A673 (cell line): ENCODE results near the gene STARD13. TPM values are rescaled to one million over a fixed set of nuclear protein-coding genes. Genes with fewer than 3 reads are reported as not detected.

Source experiments
- BruUV-seq: library from RNA; stranded (reverse); fragments of 400-500 nt; replicated peaks from 2 replicates; lab custom pipeline; 2021; lab: Mats Ljungman, UMichigan
- CTCF ChIA-PET: fragments of 300-600 bp; sonication (Branson Sonifier 250); formaldehyde crosslinking; loops from one replicate; lab custom pipeline; 2022; ENCODE audit warnings: antibody characterized with exemption; lab: Charles Lee
- POLR2A ChIA-PET: fragments of 300-600 bp; sonication (Branson Sonifier 250); formaldehyde crosslinking; loops from one replicate; lab custom pipeline; 2022; ENCODE audit warnings: antibody characterized with exemption; ENCODE audit not compliant: low non-redundant PET; lab: Charles Lee
- DNase-seq: peaks from one replicate; pipeline ENCODE4 v3.0.0-alpha.2; 2015; ENCODE audit warnings: low spot score
- H3K27ac ChIP-seq: fragments of 200-600 bp; sonication (generic); 2 replicates; pipeline ENCODE4 v1.5.1; 2016; ENCODE audit warnings: mixed run types, low read depth, mild to moderate bottlenecking, mixed read lengths, antibody characterized with exemption, low read length; ENCODE audit not compliant: poor library complexity, severe bottlenecking
- H3K27me3 ChIP-seq: fragments of 200-600 bp; sonication (generic); replicated peaks from 2 replicates; pipeline ENCODE4 v1.6.1; 2017; ENCODE audit warnings: mixed run types, low read depth, mild to moderate bottlenecking, mixed read lengths, antibody characterized with exemption, low read length; ENCODE audit not compliant: insufficient read depth, poor library complexity
- H3K36me3 ChIP-seq: fragments of 200-600 bp; sonication (generic); 2 replicates; pipeline ENCODE4 v1.6.1; 2016; ENCODE audit warnings: mixed run types, mild to moderate bottlenecking, mixed read lengths, antibody characterized with exemption, low read length; ENCODE audit not compliant: insufficient read depth, poor library complexity, severe bottlenecking
- H3K4me1 ChIP-seq: fragments of 200-600 bp; sonication (generic); 2 replicates; pipeline ENCODE4 v1.6.1; 2017; ENCODE audit warnings: mixed run types, mild to moderate bottlenecking, mixed read lengths, antibody characterized with exemption, low read length; ENCODE audit not compliant: insufficient read depth, poor library complexity, severe bottlenecking
- H3K4me3 ChIP-seq: fragments of 200-600 bp; sonication (generic); 2 replicates; pipeline ENCODE4 v1.5.1; 2016; ENCODE audit warnings: low read depth, mixed run types, mild to moderate bottlenecking, mixed read lengths, low read length; ENCODE audit not compliant: poor library complexity, severe bottlenecking
- H3K9me3 ChIP-seq: fragments of 200-600 bp; sonication (generic); 2 replicates; pipeline ENCODE4 v1.6.1; 2016; ENCODE audit warnings: mixed run types, low read depth, mild to moderate bottlenecking, mixed read lengths, antibody characterized with exemption, low read length; ENCODE audit not compliant: poor library complexity, severe bottlenecking
- EZH2 ChIP-seq: fragments of 200-600 bp; sonication (generic); IDR thresholded peaks from 2 replicates; pipeline ENCODE4 v1.6.1; 2017; ENCODE audit warnings: borderline replicate concordance, low read depth, mild to moderate bottlenecking, mixed read lengths, antibody characterized with exemption, low read length; ENCODE audit not compliant: poor library complexity, severe bottlenecking
- intact Hi-C: fragments of 100-400 bp; cut with micrococcal nuclease; formaldehyde crosslinking; loops from one replicate; pipeline ENCODE4 v1.10.0; 2022; ENCODE audit not compliant: unreplicated experiment
- total RNA-seq: library from RNA; stranded (reverse); gene quantifications from 2 replicates; pipeline ENCODE4 v1.2.3, GENCODE V29; 2021
- TF ChIP-seq, protein P1 (sequence below): fragments of 300-800, 200-600 bp; sonication (generic); conservative IDR thresholded peaks from 2 replicates; pipeline ENCODE4 v1.5.1; 2017; ENCODE audit warnings: low read depth, mild to moderate bottlenecking, antibody characterized with exemption, low read length, moderate library complexity, mixed read lengths

STARD13 gene
- total RNA-seq, 1 experiment from 2014 or later: 45.7 TPM

DNA sequence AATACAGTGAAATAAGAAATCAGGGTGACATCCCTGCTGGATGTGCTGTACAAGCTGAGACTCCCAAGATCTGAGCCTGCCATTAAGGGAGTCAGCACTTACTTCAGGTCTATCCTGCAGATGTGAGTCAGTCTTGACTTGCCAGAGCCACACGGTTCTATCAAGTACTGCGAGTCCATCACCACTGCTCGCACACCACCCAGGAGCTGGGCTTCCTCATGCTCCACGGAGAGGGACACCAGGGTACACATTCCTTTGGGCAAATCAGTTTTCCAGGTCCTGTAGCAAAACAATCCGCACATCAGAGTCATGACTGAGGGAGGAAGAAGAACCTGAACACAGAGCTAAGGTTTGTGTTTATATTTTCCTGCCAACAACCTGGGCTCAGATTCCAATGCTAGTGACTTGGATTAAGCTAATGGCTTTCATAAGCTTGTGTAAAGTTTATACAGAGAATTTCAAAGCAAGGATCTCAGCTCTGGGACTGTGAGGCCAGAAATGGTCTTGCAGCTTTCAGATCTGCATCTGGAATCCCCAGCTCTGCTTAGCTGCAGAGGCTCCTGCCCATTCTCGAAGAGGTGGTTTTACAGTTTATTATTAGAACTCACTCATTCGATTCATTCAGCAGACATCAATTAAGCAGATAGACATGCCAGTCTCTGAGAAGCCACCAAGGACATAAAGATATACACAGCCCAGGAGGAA is 178.7 kb downstream of the STARD13 start:
- H3K4me1 ChIP-seq: peaks cover 32% of the 10 kb centered on the region
- POLR2A ChIA-PET: no interaction called here
- CTCF ChIA-PET: no interaction called here
- peaks cover 68% of the 10 kb centered on the region for H3K36me3 ChIP-seq
- intact Hi-C loops: no loop called here
- TF ChIP-seq EZH2: no peak
- TF ChIP-seq, protein P1, sequence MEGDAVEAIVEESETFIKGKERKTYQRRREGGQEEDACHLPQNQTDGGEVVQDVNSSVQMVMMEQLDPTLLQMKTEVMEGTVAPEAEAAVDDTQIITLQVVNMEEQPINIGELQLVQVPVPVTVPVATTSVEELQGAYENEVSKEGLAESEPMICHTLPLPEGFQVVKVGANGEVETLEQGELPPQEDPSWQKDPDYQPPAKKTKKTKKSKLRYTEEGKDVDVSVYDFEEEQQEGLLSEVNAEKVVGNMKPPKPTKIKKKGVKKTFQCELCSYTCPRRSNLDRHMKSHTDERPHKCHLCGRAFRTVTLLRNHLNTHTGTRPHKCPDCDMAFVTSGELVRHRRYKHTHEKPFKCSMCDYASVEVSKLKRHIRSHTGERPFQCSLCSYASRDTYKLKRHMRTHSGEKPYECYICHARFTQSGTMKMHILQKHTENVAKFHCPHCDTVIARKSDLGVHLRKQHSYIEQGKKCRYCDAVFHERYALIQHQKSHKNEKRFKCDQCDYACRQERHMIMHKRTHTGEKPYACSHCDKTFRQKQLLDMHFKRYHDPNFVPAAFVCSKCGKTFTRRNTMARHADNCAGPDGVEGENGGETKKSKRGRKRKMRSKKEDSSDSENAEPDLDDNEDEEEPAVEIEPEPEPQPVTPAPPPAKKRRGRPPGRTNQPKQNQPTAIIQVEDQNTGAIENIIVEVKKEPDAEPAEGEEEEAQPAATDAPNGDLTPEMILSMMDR: no peak
- H3K27me3 ChIP-seq: no peaks in the 10 kb centered on the region
- H3K27ac ChIP-seq: no peak overlapping the region
- H3K9me3 ChIP-seq: no peaks in the 10 kb centered on the region
- BruUV-seq: no TSS peak
- no peak overlapping the region for H3K4me3 ChIP-seq
- DNase-seq: no peak

DNA sequence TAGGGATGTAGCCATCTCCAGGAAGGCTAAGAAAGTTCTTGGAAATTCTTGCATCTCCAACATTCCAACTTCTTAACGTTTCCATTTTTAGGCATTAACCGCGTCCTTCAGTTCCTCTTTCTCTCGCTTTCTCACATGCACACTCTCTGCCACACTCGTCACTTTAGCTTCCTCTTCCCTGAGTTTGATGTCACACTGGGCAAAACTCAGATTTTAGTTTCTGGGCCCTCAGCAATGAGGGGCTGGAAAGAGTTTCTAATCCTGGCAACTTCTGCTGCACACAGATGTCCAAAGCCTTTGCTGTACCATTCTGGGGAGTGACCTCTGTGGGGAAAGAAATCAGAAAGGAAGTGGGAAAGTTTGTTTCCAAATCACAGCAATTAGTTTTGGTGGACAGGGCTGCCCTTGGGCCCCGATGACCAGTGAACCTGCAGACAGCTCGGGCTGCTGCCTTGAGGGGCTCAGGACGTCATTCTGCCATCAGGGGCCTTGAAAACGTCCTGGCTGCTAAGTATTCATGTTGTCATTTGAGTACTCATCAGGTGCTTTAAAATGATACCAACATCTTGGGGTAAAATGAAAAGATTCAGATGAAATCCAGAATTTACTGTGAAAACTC is 180.1 kb downstream of the STARD13 start:
- no peak overlapping the region for H3K4me3 ChIP-seq
- intact Hi-C loops: no loop called here
- TF ChIP-seq EZH2: no peak
- TF ChIP-seq, protein P1: no peak
- peaks cover 56% of the 10 kb centered on the region for H3K36me3 ChIP-seq
- H3K27me3 ChIP-seq: no peaks in the 10 kb centered on the region
- POLR2A ChIA-PET: no interaction called here
- peaks cover 22% of the 10 kb centered on the region for H3K4me1 ChIP-seq
- CTCF ChIA-PET: no interaction called here
- no peak for DNase-seq
- BruUV-seq: no TSS peak
- H3K9me3 ChIP-seq: no peaks in the 10 kb centered on the region
- H3K27ac ChIP-seq: no peak overlapping the region

DNA sequence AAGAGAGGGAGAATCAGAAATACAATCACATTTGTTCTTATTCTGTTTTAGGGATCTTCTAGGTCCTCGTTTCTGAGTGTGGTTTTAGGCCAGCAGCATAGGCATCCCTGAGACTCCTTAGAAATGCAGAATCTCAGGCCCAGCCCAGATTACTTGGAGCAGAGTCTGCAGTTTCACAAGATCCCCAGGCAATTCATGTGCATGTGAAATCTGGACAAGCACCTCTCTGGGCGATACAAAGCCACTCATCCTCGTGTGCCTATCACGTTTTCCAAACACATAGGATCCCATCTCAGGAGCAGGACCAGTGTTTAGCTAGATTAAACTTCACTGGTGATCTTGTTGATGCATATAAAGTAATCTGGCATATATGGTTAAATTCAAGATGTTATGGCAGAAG is 182.1 kb downstream of the STARD13 start:
- Histone ChIP-seq H3K27ac (no peak overlapping the region), H3K4me1 (peaks cover 2% of the 10 kb centered on the region), H3K4me3 (no peak overlapping the region), H3K27me3 (no peaks in the 10 kb centered on the region), H3K9me3 (peaks cover under 1% of the 10 kb centered on the region), H3K36me3 (peaks cover 41% of the 10 kb centered on the region)
- DNase-seq: no peak
- ChIA-PET CTCF (no interaction called here), POLR2A (no interaction called here)
- intact Hi-C loops: no loop called here
- BruUV-seq: no TSS peak
- no peak for TF ChIP-seq EZH2
- TF ChIP-seq, protein P1: no peak
